GM10847 (cell line): ENCODE measurements around the gene SPEM2.

Source experiments
- POLR2A ChIP-seq: IDR thresholded peaks from 2 replicates; pipeline ENCODE4 v1.6.1; 2011; ENCODE audit not compliant: insufficient read length; ENCODE audit errors: extremely low read depth

SPEM2 gene

GRCh38 chr17:7394452-7395191 lies 30.8 kb upstream of the SPEM2 start, which contains the start of gene PLSCR3:
Gene PLSCR3, minus strand, starts transcription at chr17:7394525. Its CDS starts 415 bp downstream, at chr17:7394110.
- TF ChIP-seq POLR2A = peak; percentile 72

- TF ChIP-seq POLR2A = no peak
Observed at GRCh38 chr17:7396147-7396546, 29.3 kb upstream of the SPEM2 start.

GRCh38 chr17:7398612-7399011 lies 26.8 kb upstream of the SPEM2 start:
- no peak for TF ChIP-seq POLR2A

GRCh38 chr17:7403043-7403726 lies 22.2 kb upstream of the SPEM2 start:
- no peak for TF ChIP-seq POLR2A

- no peak for TF ChIP-seq POLR2A
Observed at GRCh38 chr17:7403727-7403976, 21.8 kb upstream of the SPEM2 start.

GRCh38 chr17:7403977-7404736 lies 21.3 kb upstream of the SPEM2 start, which contains the start of gene TMEM256:
Gene TMEM256, minus strand, starts transcription at chr17:7404097. Its CDS starts 13 bp downstream, at chr17:7404084.
- TF ChIP-seq POLR2A = peak; percentile 91

- no peak for TF ChIP-seq POLR2A
Observed at GRCh38 chr17:7404737-7405349, 20.6 kb upstream of the SPEM2 start.

- TF ChIP-seq POLR2A = no peak
Observed at GRCh38 chr17:7405350-7406234, 19.8 kb upstream of the SPEM2 start.

- no peak for TF ChIP-seq POLR2A
Observed at GRCh38 chr17:7406235-7406825, 19.1 kb upstream of the SPEM2 start.

GRCh38 chr17:7407082-7407481 lies 18.3 kb upstream of the SPEM2 start:
- TF ChIP-seq POLR2A = no peak

GRCh38 chr17:7407485-7408251 lies 17.7 kb upstream of the SPEM2 start, which contains the start of gene NLGN2:
Gene NLGN2, plus strand, starts transcription at chr17:7407845. Its CDS starts 411 bp downstream, at chr17:7408256.
- TF ChIP-seq POLR2A = no peak

- no peak for TF ChIP-seq POLR2A
Observed at GRCh38 chr17:7408252-7408727, 17.1 kb upstream of the SPEM2 start.

GRCh38 chr17:7408863-7409262 lies 16.6 kb upstream of the SPEM2 start:
- TF ChIP-seq POLR2A = no peak
